ELF-1 (cell line): Measurements from ENCODE around the gene FAM25A.
"Not testable (repeated sequence)": the region's sequence is repeated elsewhere in the genome, so short reads cannot be mapped to it uniquely, and the experiment has no call there.

Experiments
- DNase-seq: peaks from one replicate; pipeline ENCODE4 v3.0.0-alpha.2; 2016; ENCODE audit warnings: low read depth, low spot score

The FAM25A gene

DNA sequence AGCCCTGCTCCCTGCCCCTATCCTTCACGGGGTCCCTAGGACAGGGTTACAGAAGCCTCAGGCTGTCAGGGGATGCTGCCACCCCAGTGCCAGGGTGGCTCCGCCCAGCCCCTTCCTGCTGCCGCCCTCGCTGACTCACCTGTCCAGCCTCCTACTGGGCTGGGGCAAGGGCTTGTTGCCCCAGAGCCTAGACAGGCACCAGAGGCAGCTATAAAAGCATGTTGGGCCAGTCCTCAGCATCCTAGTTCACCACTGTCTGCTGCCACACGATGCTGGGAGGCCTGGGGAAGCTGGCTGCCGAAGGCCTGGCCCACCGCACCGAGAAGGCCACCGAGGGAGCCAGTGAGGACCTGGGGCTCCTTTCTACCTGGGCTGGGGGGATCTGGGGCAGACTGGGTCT is at the start of gene FAM25A:
Gene FAM25A (plus strand): TSS at position 239 of the 400 bp plus-strand sequence. CDS start 31 bp downstream, at position 270.
- DNase-seq: not testable (repeated sequence)

DNA sequence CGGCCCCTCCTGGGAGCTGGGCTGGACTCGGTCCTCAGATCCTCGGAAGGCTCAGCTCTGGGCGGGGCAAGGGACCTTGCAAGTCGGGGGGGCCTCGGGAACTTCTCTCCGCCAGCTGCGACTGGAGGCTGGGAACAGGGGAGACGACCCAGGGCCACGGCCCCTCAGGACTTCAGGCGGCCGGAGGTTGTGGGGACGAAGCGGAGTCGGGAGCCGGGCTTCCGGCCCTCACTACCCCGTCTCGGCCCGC is 49.2 kb upstream of the FAM25A start:
- DNase-seq: no peak

DNA sequence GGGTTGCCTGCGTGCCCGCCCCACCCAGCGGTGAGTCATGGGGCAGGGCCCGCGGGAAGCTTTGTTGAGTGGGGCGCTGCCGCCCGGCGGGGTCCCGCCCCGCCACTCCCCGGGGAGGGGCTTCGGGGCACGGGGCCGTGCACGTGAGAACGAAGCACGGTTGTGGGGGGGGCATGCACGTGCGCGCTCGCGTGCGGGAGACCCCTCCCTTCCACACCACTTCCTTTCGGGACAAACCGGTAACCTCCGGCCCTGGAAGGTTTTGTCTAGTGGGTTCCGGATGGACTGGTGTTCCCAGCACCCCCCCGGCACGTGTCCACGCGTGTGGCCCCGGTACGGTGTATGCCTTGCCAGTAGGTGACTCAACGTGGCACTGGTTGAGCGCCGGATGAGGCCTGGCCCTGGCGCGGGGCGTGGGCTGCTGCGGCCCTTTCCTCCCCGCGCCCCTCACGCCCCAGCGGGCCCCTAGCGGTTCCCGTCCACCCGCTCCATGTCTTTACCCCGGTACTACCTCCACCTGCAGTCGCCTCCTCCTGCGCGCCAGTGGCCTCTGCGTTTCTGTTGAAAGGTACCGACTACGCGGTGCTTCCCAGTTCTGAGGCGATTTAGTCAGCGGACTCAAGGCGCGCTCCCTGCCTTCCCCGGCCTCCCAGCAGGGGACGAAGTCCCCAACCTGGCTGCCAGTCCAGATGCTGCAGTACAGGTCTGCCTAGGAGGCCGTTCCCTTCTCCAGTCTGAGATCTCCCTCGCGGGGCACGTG is 48.7 kb upstream of the FAM25A start:
- DNase-seq: peak; percentile 67

DNA sequence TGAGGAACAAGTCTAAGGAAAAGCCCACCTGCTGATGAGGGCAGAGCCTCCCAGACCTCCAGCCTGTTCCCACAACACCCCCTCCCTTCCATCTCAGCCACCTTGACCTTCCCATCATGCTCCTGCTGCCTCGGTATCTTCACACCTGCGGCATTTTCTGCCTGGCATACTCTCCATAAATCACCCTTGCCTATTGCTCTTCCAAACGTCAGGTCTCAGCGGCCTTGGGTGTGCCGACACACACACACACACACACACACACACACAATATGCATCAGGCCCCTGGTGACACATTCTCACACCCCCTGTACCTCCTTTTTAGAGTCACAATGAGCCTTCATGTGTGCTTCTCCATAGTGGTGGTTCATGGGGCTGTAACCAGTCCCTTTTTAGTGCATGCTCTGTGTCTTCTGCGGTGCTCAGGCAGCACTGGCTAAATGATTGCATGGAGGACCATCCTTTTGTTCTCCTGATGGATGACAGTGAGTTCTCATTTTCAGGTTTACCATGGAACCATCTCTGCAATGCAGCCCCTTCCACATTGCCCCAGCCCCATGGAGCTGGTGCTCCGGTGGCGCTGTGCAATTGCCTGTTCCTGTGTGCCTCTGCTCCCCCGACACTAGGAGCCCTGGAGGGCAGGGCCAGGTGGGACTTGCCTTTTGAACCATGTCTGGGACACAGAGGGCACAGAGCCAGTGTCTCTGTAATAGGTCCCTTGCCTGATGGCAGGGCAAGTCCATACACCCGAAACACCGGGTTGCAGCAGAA is 47.3 kb upstream of the FAM25A start:
- DNase-seq: no peak

DNA sequence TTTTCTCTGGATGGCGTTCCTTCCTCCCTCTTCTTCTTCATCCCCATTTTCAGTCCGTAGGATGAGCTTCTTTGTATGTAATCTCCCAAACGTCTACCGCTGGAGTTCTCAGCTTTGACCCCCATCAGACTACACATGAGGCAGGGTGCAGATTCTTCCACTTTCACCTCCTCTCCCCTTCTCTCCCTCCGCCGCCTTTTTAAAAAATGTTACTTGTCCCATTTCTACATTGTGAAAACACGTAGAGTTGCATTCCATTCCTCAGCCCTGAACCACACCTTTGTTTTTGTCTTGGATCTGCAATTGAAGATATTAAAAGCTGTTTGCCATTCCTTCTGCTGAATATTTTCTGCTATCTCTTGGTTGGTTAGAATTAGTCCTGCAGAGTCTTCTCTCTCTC is 45.6 kb upstream of the FAM25A start:
- DNase-seq: no peak

DNA sequence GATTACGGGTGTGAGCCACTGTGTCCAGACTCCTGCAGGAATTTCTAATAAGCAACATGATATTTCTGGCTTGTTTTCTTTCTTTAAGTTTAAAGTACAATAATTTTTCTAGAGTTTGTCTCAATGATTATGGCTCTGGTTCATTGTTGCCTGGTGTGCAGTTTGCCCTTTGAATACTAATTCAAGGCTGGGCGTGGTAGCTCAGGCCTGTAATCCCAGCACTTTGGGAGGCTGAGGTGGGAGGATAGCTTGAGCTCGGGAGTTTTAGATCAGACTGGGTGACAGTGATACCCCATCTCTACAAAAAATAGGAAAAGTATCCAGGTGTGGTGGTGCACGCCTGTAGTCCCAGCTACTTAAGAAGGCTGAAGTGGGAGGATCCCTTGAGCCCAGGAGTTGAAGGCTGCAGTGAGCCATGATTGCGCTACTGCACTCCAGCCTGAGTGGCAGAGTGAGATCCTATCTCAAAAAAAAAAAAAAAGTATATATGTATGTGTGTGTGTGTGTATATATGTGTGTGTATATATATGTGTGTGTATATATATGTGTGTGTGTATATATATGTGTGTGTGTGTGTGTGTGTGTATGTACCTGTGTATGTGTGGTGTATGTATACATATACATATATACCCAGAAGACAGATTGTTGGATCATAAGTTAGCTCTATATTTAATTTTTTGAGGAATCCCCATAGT is 43.6 kb upstream of the FAM25A start:
- no peak for DNase-seq

DNA sequence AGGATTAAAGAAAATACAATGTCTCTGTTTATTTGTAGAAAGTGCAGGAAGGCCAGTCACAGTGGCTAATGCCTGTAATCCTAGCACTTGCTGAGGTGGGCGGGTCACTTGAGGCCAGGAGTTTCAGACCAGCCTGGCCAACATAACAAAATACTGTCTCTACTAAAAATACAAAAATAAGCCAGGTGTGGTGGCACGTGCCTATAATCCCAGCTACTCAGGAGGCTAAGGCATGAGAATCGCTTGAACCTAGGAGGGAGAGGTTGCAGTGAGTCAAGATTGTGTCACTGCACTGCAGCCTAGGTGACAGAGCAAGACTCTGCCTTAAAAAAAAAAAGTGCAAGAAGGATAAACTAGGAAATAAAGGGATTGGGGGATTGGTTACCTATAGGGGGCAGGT is 41.6 kb upstream of the FAM25A start:
- not testable (repeated sequence) for DNase-seq

DNA sequence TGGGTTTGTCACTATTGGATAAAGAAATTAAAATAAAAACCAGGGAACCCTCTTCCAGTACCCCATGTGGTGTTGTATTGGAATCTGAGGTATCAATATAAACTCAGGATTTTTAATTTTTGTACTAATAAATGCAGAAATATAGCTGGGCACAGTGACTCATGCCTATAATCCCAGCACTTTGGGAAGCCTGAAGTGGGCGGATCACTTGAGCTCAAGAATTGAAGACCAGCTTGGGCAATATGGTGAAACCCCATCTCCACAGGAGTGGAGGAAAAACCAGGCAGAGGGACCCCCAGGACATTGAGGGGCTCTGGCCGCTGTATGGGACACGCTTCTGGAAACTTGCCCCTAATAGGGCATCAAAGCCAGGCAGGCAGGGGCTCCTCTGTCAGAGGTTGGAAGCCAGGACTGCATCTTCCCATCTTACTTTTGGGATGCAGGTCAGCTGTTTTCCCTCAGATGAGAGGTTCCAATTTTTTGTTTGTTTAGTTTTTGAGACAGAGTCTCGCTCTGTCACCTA is 40.7 kb upstream of the FAM25A start:
- no peak for DNase-seq

DNA sequence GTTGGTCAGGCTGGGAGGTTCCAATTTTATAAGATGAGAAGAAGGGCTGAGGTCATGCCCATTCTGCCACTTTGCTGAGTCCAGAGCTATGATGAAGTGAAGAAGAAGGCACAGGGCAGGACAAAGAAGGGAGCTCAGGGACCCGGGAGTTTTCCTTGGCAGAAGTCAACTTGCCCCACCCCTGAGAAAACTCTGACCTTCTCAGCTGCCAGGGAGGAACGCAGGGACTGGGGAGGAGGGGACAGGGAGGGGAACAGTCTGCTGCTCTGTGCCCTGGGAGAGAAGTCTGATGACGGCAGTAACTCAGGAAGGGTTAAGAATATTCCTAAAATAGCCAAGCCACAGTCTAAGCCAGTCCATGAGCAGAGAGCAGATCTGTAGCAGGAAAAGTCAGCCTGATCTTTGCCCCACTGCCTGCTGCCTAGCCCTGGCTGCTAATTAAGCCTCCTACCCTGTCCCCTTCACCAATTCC is 40.1 kb upstream of the FAM25A start:
- DNase-seq: no peak

DNA sequence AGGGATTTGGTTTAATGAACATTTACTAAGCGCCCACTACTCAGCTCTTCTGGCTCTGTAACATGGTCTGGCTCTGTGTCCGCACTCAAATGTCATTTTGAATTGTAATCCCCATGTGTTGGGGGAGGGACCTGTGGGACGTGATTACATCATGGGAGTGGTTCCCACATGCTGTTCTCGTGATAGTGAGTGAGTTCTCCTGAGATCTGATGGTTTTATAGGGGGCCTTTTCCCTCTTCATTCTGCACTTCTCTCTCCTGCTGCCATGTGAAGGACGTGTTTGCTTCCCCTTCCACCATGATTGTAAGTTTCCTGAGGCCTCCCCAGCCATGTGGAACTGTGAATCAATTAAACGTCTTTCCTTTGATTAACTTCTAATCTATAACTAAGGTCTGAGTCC is 39.1 kb upstream of the FAM25A start:
- not testable (repeated sequence) for DNase-seq

DNA sequence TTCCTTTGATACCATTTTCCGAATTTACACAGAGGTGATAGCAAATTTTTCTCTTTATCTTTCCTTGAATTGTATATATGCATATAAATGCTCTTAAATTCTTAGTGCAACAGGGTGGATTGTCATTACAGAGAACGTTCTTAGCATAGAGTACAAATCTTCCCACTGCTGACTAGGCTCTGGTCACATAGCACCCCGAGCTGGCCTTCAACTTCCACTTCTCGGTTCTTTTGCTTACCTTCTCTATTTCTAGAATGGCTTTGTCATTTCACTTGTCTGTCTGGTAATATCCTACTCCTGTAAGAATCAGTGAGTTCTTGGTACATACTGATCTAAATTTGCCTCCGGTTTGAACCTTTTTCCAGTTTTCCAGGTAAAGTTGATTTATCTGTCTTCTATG is 38.4 kb upstream of the FAM25A start:
- no peak for DNase-seq

DNA sequence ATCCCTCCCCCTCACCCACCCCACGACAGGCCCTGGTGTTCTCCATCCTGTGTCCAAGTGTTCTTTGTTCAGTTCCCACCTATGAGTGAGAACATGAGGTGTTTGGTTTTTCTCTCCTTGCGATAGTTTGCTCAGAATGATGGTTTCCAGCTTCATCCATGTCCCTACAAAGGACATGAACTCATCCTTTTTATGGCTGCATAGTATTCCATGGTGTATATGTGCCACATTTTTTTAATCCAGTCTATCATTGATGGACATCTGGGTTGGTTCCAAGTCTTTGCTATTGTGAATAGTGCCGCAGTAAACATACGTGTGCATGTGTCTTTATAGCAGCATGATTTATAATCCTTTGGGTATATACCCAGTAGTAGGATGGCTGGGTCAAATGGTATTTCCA is 35.6 kb upstream of the FAM25A start:
- DNase-seq: not testable (repeated sequence)

DNA sequence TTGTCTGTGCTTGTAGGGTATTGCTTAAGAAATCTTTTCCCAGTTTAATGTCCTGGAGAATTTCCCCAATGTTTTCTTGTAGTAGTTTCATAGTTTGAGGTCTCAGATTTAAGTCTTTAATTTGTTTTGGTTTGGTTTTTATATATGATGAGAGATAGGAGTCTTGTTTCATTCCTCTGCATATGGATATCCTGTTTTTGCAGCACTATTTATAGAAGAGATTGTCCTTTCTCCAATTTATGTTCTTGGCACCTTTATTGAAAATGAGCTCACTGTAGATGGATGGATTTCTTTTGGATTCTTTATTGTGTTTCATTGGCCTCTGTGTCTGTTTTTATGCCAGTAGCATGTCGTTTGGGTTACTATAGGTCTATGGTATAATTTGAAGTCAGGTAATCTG is 31.6 kb upstream of the FAM25A start:
- no peak for DNase-seq

DNA sequence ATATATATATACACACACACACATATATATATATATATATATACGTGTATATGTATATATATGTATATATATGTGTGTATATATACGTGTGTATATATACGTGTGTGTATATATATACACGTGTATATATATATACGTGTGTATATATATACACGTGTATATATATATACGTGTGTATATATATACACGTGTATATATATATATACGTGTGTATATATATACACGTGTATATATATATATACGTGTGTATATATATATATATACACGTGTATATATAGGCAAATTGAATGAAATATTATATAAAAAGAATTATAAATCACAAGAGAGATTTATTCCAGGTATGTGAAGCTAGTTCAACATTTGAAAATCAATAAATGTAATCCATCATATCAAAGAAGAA is 28.7 kb upstream of the FAM25A start:
- not testable (repeated sequence) for DNase-seq

DNA sequence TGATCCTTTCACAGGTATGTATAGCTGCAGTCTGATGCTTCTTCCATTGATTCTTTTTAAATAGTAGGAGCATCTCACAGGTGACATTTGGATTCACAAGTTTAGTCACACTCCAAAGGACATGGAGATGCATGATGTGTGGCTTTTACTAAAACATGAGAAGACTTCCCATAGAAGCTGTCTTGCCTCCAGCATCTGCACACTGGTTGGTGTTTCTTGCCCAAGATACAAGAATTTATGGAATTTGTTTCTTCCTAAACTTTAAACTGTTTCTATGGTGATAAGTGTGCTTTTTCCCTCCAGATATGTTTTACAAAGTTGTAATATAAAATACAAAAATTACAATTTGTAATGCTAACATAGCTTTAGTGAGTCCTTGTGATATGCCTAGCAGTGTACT is 27.6 kb upstream of the FAM25A start:
- no peak for DNase-seq

DNA sequence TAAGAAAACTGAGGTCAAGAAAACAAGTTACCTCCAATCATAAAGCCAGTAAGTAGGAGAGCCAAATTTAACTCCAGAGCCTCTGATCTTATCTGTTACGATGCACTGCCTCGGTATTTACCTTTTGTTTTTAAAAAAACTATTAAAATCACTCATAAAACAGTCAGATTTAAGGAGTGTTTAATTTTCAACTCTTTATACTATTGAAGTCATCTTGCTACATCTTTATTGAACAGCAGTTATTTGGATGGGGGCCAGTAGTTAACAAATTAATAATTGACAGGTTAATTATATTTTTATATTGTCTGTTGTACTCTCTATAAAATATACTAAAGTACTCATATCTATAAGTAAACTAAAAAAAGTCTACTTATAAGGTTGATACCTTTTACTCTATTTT is 27.2 kb upstream of the FAM25A start:
- no peak for DNase-seq

DNA sequence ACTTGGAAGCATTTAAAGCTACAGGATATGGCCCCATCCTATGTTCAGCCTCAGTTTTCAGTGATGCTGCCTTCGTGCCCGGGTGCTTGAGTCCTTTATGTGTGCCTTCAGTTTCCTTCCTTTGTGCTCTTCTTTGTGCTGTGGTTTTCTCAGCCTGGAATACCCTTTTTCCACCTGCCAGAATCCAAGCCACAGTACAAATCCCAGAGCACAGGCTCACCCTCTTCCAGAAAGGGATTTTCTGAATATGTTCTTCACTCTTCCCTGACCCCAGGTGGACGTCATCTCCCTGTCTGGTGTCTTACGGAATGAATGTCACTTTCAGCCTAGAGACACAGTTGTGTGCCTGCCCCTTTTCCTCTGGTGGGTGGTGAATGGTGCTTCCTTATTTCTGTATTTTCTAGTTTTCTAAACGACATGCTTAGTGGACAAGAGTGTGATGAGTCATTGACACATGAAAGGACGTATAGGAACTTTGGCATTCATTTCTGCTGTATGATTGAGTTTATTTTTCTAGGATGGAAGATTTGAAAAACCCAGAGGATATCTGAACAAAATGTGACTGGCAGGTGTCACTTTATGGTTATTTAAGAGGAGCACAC is 20.2 kb upstream of the FAM25A start:
- not testable (repeated sequence) for DNase-seq

DNA sequence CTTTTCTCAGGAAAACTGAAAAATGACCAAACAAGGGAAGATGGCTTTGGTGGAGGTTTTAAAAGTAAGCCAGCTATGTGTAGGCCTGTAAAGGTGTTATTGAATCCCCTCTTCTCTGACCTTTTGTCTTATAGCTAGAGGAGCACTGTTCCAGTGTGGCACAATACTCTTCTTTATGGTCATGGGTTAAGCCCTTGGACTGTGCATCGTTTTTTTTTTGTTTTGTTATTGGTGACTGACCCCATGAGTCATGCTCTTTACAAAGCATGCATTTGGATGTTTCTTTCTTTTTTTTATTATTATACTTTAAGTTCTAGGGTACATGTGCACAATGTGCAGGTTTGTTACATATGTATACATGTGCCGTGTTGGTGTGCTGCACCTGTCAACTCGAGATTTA is 19.6 kb upstream of the FAM25A start:
- no peak for DNase-seq

DNA sequence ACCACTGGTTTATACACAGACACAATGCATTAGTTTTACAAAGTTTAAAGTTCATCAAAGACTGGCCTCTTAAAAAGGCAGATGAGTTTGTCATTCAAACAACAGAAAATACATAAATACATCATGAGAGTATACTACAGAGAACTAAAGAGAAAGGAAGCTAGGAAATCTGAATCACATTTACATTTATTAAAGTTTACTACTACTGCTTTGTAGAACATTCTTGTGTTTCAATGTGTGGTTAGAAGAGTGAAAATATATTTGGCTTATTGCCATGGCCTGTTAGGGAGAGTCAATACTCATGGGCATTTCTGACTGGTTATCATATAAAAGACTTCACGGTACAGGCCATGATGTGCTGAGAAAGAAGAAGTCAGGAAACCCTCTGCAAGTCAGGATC is 13.0 kb upstream of the FAM25A start:
- not testable (repeated sequence) for DNase-seq

DNA sequence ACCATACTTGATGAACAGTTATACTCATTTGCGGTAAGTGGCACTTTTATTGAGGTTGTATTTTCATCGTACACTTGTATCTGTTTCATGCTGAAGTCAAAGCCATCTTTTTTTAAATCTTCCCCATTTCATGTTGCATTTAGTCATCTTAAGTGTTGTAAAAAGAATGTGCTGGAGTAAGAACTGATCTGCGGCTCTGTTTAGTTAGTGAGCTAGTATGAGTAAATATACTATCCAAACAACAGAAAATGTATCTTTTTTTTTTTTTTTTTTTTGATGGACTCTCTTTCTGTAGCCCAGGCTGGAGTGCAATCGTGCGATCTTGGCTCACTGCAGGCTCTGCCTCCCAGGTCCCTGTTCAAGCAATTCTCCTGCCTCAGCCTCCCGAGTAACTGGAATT is 12.4 kb upstream of the FAM25A start:
- not testable (repeated sequence) for DNase-seq

DNA sequence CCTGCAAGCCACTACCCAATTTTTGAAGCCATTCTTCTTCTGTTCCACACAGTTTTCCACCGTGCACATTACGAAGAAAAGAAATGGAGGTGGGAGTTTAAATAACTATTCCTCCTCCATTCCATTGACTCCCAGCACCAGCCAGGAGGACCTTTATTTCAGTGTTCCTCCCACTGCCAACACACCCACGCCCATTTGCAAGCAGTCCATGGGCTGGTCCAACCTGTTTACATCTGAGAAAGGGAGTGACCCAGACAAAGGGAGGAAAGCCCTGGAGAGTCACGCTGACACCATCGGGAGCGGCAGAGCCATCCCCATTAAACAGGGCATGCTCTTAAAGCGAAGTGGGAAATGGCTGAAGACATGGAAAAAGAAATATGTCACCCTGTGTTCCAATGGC is 11.8 kb upstream of the FAM25A start:
- peak; percentile 30 for DNase-seq

DNA sequence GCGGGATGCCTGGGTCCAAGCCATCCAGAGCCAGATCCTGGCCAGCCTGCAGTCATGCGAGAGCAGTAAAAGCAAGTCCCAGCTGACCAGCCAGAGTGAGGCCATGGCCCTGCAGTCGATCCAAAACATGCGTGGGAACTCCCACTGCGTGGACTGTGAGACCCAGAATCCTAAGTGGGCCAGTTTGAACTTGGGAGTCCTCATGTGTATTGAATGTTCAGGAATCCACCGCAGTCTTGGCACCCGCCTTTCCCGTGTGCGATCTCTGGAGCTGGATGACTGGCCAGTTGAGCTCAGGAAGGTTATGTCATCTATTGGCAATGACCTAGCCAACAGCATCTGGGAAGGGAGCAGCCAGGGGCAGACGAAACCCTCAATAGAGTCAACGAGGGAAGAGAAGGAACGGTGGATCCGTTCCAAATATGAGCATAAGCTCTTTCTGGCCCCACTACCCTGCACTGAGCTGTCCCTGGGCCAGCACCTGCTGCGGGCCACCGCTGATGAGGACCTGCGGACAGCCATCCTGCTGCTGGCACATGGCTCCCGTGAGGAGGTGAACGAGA is 10.9 kb upstream of the FAM25A start:
- not testable (repeated sequence) for DNase-seq
